Measurements from ENCODE around the gene RPS6KL1. TPM values are rescaled to one million over a fixed set of nuclear protein-coding genes. Genes with fewer than 3 reads are reported as not detected.

Gene RPS6KL1
- total and polyA plus RNA-seq, 2 experiments from 2014 or later, result 5.6 to 6.5 TPM

DNA sequence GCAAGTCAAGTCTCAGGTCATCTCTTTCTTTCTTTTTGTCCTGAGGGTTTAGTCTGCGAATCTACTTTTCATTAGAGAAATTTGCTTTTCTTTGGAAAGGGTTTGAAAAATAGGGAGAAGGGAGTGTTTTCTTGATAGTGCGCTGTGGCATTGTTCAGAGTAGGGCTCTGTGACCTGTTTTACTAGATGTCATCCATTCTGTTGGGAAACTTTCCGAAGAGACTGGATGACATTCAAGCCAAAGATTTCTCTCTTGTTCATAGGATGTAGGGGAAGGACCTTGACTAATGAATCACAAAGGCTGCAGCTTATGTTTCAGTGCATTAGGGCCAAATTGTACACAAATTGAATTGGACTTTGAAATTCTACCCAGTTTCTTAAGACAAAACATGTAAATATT is 26.7 kb downstream of the RPS6KL1 start (continued):
- TF ChIP-seq, protein P1, sequence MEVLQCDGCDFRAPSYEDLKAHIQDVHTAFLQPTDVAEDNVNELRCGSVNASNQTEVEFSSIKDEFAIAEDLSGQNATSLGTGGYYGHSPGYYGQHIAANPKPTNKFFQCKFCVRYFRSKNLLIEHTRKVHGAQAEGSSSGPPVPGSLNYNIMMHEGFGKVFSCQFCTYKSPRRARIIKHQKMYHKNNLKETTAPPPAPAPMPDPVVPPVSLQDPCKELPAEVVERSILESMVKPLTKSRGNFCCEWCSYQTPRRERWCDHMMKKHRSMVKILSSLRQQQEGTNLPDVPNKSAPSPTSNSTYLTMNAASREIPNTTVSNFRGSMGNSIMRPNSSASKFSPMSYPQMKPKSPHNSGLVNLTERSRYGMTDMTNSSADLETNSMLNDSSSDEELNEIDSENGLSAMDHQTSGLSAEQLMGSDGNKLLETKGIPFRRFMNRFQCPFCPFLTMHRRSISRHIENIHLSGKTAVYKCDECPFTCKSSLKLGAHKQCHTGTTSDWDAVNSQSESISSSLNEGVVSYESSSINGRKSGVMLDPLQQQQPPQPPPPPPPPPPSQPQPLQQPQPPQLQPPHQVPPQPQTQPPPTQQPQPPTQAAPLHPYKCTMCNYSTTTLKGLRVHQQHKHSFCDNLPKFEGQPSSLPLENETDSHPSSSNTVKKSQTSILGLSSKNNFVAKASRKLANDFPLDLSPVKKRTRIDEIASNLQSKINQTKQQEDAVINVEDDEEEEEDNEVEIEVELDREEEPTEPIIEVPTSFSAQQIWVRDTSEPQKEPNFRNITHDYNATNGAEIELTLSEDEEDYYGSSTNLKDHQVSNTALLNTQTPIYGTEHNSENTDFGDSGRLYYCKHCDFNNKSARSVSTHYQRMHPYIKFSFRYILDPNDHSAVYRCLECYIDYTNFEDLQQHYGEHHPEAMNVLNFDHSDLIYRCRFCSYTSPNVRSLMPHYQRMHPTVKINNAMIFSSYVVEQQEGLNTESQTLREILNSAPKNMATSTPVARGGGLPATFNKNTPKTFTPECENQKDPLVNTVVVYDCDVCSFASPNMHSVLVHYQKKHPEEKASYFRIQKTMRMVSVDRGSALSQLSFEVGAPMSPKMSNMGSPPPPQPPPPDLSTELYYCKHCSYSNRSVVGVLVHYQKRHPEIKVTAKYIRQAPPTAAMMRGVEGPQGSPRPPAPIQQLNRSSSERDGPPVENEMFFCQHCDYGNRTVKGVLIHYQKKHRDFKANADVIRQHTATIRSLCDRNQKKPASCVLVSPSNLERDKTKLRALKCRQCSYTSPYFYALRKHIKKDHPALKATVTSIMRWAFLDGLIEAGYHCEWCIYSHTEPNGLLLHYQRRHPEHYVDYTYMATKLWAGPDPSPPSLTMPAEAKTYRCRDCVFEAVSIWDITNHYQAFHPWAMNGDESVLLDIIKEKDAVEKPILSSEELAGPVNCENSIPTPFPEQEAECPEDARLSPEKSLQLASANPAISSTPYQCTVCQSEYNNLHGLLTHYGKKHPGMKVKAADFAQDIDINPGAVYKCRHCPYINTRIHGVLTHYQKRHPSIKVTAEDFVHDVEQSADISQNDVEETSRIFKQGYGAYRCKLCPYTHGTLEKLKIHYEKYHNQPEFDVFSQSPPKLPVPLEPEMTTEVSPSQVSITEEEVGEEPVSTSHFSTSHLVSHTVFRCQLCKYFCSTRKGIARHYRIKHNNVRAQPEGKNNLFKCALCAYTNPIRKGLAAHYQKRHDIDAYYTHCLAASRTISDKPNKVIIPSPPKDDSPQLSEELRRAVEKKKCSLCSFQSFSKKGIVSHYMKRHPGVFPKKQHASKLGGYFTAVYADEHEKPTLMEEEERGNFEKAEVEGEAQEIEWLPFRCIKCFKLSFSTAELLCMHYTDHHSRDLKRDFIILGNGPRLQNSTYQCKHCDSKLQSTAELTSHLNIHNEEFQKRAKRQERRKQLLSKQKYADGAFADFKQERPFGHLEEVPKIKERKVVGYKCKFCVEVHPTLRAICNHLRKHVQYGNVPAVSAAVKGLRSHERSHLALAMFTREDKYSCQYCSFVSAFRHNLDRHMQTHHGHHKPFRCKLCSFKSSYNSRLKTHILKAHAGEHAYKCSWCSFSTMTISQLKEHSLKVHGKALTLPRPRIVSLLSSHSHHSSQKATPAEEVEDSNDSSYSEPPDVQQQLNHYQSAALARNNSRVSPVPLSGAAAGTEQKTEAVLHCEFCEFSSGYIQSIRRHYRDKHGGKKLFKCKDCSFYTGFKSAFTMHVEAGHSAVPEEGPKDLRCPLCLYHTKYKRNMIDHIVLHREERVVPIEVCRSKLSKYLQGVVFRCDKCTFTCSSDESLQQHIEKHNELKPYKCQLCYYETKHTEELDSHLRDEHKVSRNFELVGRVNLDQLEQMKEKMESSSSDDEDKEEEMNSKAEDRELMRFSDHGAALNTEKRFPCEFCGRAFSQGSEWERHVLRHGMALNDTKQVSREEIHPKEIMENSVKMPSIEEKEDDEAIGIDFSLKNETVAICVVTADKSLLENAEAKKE (CRISPR knock-in tag; IDR thresholded peaks at IDR 0.05), result no peak

DNA sequence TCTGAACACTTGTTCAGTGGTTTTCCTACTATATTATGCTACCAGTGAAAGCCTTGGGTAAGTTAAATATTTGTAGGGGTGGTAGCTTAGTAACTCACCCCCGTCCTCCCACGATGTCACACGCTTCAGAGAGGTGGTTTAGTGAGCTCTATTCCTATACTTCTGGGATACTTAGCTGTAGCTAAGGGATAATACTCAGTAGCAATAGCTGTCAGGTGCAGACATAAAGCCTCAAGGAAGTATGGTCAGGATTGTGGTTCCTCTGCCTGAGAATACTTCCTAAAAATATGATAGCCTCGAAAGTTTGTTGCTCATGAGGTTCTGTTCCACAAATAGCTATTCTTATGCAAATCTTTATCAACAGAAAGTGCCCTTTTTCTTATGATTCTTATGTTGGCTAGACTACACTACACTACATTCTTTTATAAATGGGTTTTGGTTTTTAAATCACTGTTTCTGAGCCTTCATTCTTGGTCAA is 29.4 kb downstream of the RPS6KL1 start:
- ATAC-seq (no peak), DNase-seq (ENCODE audit: low spot score) (no peak)
- Histone ChIP-seq H4K20me1 (replicated peaks; ENCODE audit: insufficient read depth) (peaks cover 53% of the 10 kb centered on the region), H2AFZ (no peak overlapping the region), H3K27ac (ENCODE audit: low read depth) (no peak overlapping the region), H3K27me3 (ENCODE audit: insufficient read depth) (no peaks in the 10 kb centered on the region), H3K4me3 (no peak overlapping the region), H3K9me2 (ENCODE audit: insufficient read depth) (no peaks in the 10 kb centered on the region), H3K4me2 (no peak overlapping the region), H3K36me3 (ENCODE audit: insufficient read depth) (peaks cover 69% of the 10 kb centered on the region), H3K79me2 (replicated peaks; ENCODE audit: insufficient read depth) (peaks cover 8% of the 10 kb centered on the region), H3K4me1 (ENCODE audit: insufficient read depth) (no peaks in the 10 kb centered on the region), H3F3A (replicated peaks; ENCODE audit: low read depth) (0 out of 2 replicates have a peak, but pooled peaks cover 7% of the 10 kb centered on the region)
- Mint-ChIP-seq H3K4me3 (no peak overlapping the region), H3K9me3 (no peaks in the 10 kb centered on the region), H3K27me3 (ENCODE audit: insufficient read depth, low read depth, poor library complexity) (no peaks in the 10 kb centered on the region), H3K36me3 (ENCODE audit: low read depth) (peaks cover 93% of the 10 kb centered on the region), H3K27ac (0 out of 2 replicates have a peak overlapping the region, but pooled peaks have one; percentile 5), H3K4me1 (peaks cover 5% of the 10 kb centered on the region; the same call in 2 of the 3 replicates)
- TF ChIP-seq JUNB (IDR thresholded peaks at IDR 0.05; ENCODE audit: unreplicated experiment), result no peak
- TF ChIP-seq CREB1 (CRISPR knock-in tag; IDR thresholded peaks at IDR 0.05; ENCODE audit: low read depth), result no peak
- TF ChIP-seq, protein P2, sequence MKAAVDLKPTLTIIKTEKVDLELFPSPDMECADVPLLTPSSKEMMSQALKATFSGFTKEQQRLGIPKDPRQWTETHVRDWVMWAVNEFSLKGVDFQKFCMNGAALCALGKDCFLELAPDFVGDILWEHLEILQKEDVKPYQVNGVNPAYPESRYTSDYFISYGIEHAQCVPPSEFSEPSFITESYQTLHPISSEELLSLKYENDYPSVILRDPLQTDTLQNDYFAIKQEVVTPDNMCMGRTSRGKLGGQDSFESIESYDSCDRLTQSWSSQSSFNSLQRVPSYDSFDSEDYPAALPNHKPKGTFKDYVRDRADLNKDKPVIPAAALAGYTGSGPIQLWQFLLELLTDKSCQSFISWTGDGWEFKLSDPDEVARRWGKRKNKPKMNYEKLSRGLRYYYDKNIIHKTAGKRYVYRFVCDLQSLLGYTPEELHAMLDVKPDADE (IDR thresholded peaks at IDR 0.05), result no peak
- no peak for TF ChIP-seq ZNF331 (CRISPR knock-in tag; IDR thresholded peaks at IDR 0.05; ENCODE audit: low read depth)
- TF ChIP-seq STAT1 (IDR thresholded peaks at IDR 0.05; ENCODE audit: unreplicated experiment), result no peak
